ENCODE measurements around the gene MEN1.

MEN1 gene

GRCh38 chr11:64765851-64766665, 44.3 kb downstream of the MEN1 start:
- DNase-seq (ENCODE audit: low read depth in 2 of 3, low spot score in 2 of 3): no peak

- no peak for DNase-seq (ENCODE audit: low read depth in 2 of 3, low spot score in 2 of 3)
These were observed 45.0 kb downstream of the MEN1 start for GRCh38 chr11:64765291-64765850.

- no peak for DNase-seq (ENCODE audit: low read depth in 2 of 3, low spot score in 2 of 3)
These were observed 45.6 kb downstream of the MEN1 start for GRCh38 chr11:64764753-64765152.

- DNase-seq (ENCODE audit: low read depth in 2 of 3, low spot score in 2 of 3): no peak
These were observed 46.2 kb downstream of the MEN1 start for GRCh38 chr11:64764040-64764611.

GRCh38 chr11:64763526-64764039, 46.8 kb downstream of the MEN1 start:
- no peak for DNase-seq (ENCODE audit: low read depth in 2 of 3, low spot score in 2 of 3)

GRCh38 chr11:64762674-64763525, 47.5 kb downstream of the MEN1 start:
- no peak for DNase-seq (ENCODE audit: low read depth in 2 of 3, low spot score in 2 of 3)

- DNase-seq (ENCODE audit: low read depth in 2 of 3, low spot score in 2 of 3): no peak
These were observed 48.1 kb downstream of the MEN1 start for GRCh38 chr11:64762277-64762673.

GRCh38 chr11:64760759-64761420, 49.5 kb downstream of the MEN1 start:
- no peak for DNase-seq (ENCODE audit: low read depth in 2 of 3, low spot score in 2 of 3)

- DNase-seq (ENCODE audit: low read depth in 2 of 3, low spot score in 2 of 3): no peak
These were observed 50.3 kb downstream of the MEN1 start, which contains the start of gene PYGM for GRCh38 chr11:64759722-64760719. Gene PYGM (minus strand): TSS chr11:64759974. CDS start chr11:64759898, 76 bp downstream.

GRCh38 chr11:64759131-64759721, 51.1 kb downstream of the MEN1 start:
- no peak for DNase-seq (ENCODE audit: low read depth in 2 of 3, low spot score in 2 of 3)

- DNase-seq (ENCODE audit: low read depth in 2 of 3, low spot score in 2 of 3): no peak
These were observed 51.8 kb downstream of the MEN1 start for GRCh38 chr11:64758330-64759079.

GRCh38 chr11:64757549-64758329, 52.6 kb downstream of the MEN1 start:
- DNase-seq (ENCODE audit: low read depth in 2 of 3, low spot score in 2 of 3): no peak

GRCh38 chr11:64755681-64756361, 54.5 kb downstream of the MEN1 start:
- no peak for DNase-seq (ENCODE audit: low read depth in 2 of 3, low spot score in 2 of 3)

- DNase-seq (ENCODE audit: low read depth in 2 of 3, low spot score in 2 of 3): no peak
These were observed 55.3 kb downstream of the MEN1 start for GRCh38 chr11:64754919-64755662.

GRCh38 chr11:64754124-64754918, 56.0 kb downstream of the MEN1 start:
- DNase-seq (ENCODE audit: low read depth in 2 of 3, low spot score in 2 of 3): no peak
